Right lobe of liver (tissue), 6 donors: ENCODE data around the gene C2orf92. TPM values are rescaled to one million over a fixed set of nuclear protein-coding genes. Genes with fewer than 3 reads are reported as not detected.
"Not testable (repeated sequence)": the region's sequence is repeated elsewhere in the genome, so short reads cannot be mapped to it uniquely, and the experiment has no call there.

ENCODE experiments used
- ATAC-seq, 4 donors: fragments of 200-7000 bp; cut with Tn5 transposase; one replicate each; pipeline ENCODE4 v1.9.1; 2020; ENCODE audit warnings: mild to moderate bottlenecking in 4 of 4, moderate library complexity in 4 of 4
- DNase-seq, 3 donors: peaks; one replicate each; pipeline ENCODE4 v3.0.0-alpha.2; 2020
- H3K27ac ChIP-seq, 3 donors: fragments of 200-600 bp; one replicate each; pipeline ENCODE4 v1.8.0; 2022
- H3K27me3 ChIP-seq, 2 donors: fragments of 200-600 bp; one replicate each; pipeline ENCODE4 v1.8.0; 2022
- H3K36me3 ChIP-seq, 4 donors: fragments of 200-600 bp; sonication (generic) in 1 of 4; one replicate each; pipeline versions ENCODE4 v1.5.1 to v1.8.0; 2017 to 2022; ENCODE audit warnings: control low read depth in 1 of 4
- H3K4me1 ChIP-seq, 4 donors: fragments of 200-600 bp; sonication (generic) in 1 of 4; one replicate each; pipeline versions ENCODE4 v1.5.1 to v1.8.0; 2017 to 2022; ENCODE audit warnings: control low read depth in 1 of 4
- H3K4me3 ChIP-seq, 3 donors: fragments of 200-600 bp; one replicate each; pipeline ENCODE4 v1.8.0; 2022
- H3K9me3 ChIP-seq, 4 donors: fragments of 200-600 bp; sonication (generic) in 1 of 4; one replicate each; pipeline versions ENCODE4 v1.5.1 to v1.8.0; 2017 to 2022; ENCODE audit warnings: control low read depth in 1 of 4
- CTCF ChIP-seq, 4 donors: fragments of 200-600 bp in 3 of 4; fragments of 450-650 bp in 1 of 4; IDR thresholded peaks; one replicate each; pipeline versions ENCODE4 v1.5.1 to v1.8.0; 2016 to 2022; ENCODE audit warnings: antibody characterized with exemption in 4 of 4, mild to moderate bottlenecking in 2 of 4
- POLR2A ChIP-seq: fragments of 450-650 bp; IDR thresholded peaks from one replicate; pipeline ENCODE4 v1.6.1; 2017; ENCODE audit warnings: antibody characterized with exemption, mild to moderate bottlenecking
- WGBS: methylation state at CpG from one replicate; pipeline ENCODE4 v1.1.6; 2018; ENCODE audit warnings: low coverage, low lambda C conversion rate; ENCODE audit not compliant: insufficient coverage; ENCODE audit errors: missing lambda C conversion rate; 5-methylcytosine and 5-hydroxymethylcytosine counted together
- intact Hi-C, 2 donors: fragments of 100-400 bp; cut with DNase I; formaldehyde crosslinking; loops; one replicate each; pipeline versions ENCODE4 v1.11.2 to v1.14.1; 2022
- long read RNA-seq: library from polyadenylated mRNA; unstranded; transcript quantifications from one replicate; pipeline ENCODE4 v2.0.0, GENCODE V29; 2019
- total RNA-seq, 6 experiments: library from RNA; depleted of rRNA in 2 of 6; stranded (reverse); fragments of >200 nt in 2 of 6; fragmentation: NEBNext Ultra II Directional in 3 of 6; extraction: Animal tissue kit (Norgen Biotek cat#: 25700) in 3 of 6; gene quantifications; one replicate each; pipeline versions ENCODE4 v1.1.0 to v1.2.4, GENCODE V29; 2016 to 2023
- donor health status: DM: no; HTN: yes; CAD: no.
- donor health status: DM: no; HTN: no; CAD: no.
- donor health status: DM: no; HTN: no; CAD: no.
- donor health status: DM: no; HTN: yes; CAD: no.
- donor health status: DM: no; HTN: yes; CAD: no.

The C2orf92 gene
- total RNA-seq = 10 to 100 TPM in 1 of 6 experiments, 1 to 10 TPM in 5; 2.0 to 12.8 (median 4.4) TPM
- long read RNA-seq = 0 reads

GRCh38 chr2:97669448-97669847, at the start of gene C2orf92:
C2orf92 (plus strand) TSS chr2:97669713; CDS start chr2:97669789, 76 bp downstream.
- H3K27ac ChIP-seq = no peak within 1 kb of the TSS
- intact Hi-C loops = no loop called here
- no peaks in the 10 kb centered on the region for H3K27me3 ChIP-seq
- no peaks in the 10 kb centered on the region for H3K9me3 ChIP-seq
- H3K36me3 ChIP-seq = no peaks in the 10 kb centered on the region
- no peak for DNase-seq
- TF ChIP-seq CTCF (IDR thresholded peaks at IDR 0.05) = no peak
- TF ChIP-seq POLR2A = no peak
- no peaks in the 10 kb centered on the region for H3K4me1 ChIP-seq
- no peak for ATAC-seq
- 81% methylated on average over 2 of the region's 6 CpGs for WGBS
- no peak within 1 kb of the TSS for H3K4me3 ChIP-seq

- H3K9me3 ChIP-seq, H3K27ac ChIP-seq, intact Hi-C loops, H3K4me1 ChIP-seq, H3K36me3 ChIP-seq, H3K27me3 ChIP-seq, DNase-seq, H3K4me3 ChIP-seq, ATAC-seq: not testable (repeated sequence)
- 38% methylated on average over 1 of the region's 1 CpG for WGBS
These were observed 49.0 kb upstream of the C2orf92 start for GRCh38 chr2:97620492-97620891.

- H3K36me3 ChIP-seq, intact Hi-C loops, H3K4me1 ChIP-seq, H3K27ac ChIP-seq, ATAC-seq, DNase-seq, H3K4me3 ChIP-seq, H3K9me3 ChIP-seq, H3K27me3 ChIP-seq: not testable (repeated sequence)
These were observed 46.5 kb upstream of the C2orf92 start for GRCh38 chr2:97622976-97623375.

- H3K36me3 ChIP-seq, DNase-seq, ATAC-seq, H3K4me1 ChIP-seq, intact Hi-C loops, H3K27ac ChIP-seq, H3K9me3 ChIP-seq, H3K4me3 ChIP-seq, H3K27me3 ChIP-seq: not testable (repeated sequence)
- no CpG with 5 or more reads among the region's 8 CpGs for WGBS
These were observed 44.0 kb upstream of the C2orf92 start for GRCh38 chr2:97625354-97626048.

GRCh38 chr2:97626049-97626430, 43.5 kb upstream of the C2orf92 start:
- H3K9me3 ChIP-seq, H3K4me1 ChIP-seq, H3K27ac ChIP-seq, ATAC-seq, H3K36me3 ChIP-seq, DNase-seq, H3K4me3 ChIP-seq, intact Hi-C loops, H3K27me3 ChIP-seq: not testable (repeated sequence)
- WGBS = no CpG with 5 or more reads among the region's 8 CpGs

GRCh38 chr2:97644023-97644717, 25.3 kb upstream of the C2orf92 start:
- ATAC-seq (no peak), DNase-seq (no peak)
- Histone ChIP-seq H3K27ac (no peak overlapping the region), H3K4me3 (no peak overlapping the region), H3K9me3 (no peaks in the 10 kb centered on the region), H3K4me1 (peaks cover 0 to 7% (median 0%) of the 10 kb centered on the region in 4 donors), H3K27me3 (no peaks in the 10 kb centered on the region), H3K36me3 (peaks cover 0 to 21% (median 13%) of the 10 kb centered on the region in 4 donors)
- WGBS = 98% methylated on average over 4 of the region's 4 CpGs
- intact Hi-C loops = no loop called here
- TF ChIP-seq POLR2A (no peak), CTCF (IDR thresholded peaks at IDR 0.05) (no peak)
